Astrocyte (in vitro differentiated cells and primary cell): ENCODE data around the gene PNKD. TPM values are rescaled to one million over a fixed set of nuclear protein-coding genes. Genes with fewer than 3 reads are reported as not detected.
A peak's percentile ranks its signal among the peaks of the same experiment; 100 is the strongest.

Source experiments
- DNase-seq: peaks from one replicate; pipeline ENCODE4 v3.0.0-alpha.2; 2010; ENCODE audit warnings: low read depth
- FAIRE-seq: peaks from 2 replicates; lab custom pipeline; 2011; peaks lifted over from hg19 to GRCh38; lab: Jason Lieb, UNC
- H2AFZ ChIP-seq: 2 replicates; pipeline ENCODE4 v1.6.0; 2012; ENCODE audit warnings: low read depth, low read length, inconsistent platforms
- H3K27ac ChIP-seq: 2 replicates; pipeline ENCODE4 v1.5.1; 2011; ENCODE audit warnings: low read depth, low read length, inconsistent platforms
- H3K27me3 ChIP-seq: 2 replicates; pipeline ENCODE4 v1.6.0; 2011; ENCODE audit warnings: low read length, inconsistent platforms; ENCODE audit not compliant: insufficient read depth
- H3K36me3 ChIP-seq: 2 replicates; pipeline ENCODE4 v1.5.1; 2011; ENCODE audit warnings: low read length, inconsistent platforms; ENCODE audit not compliant: insufficient read depth
- H3K4me1 ChIP-seq: 2 replicates; pipeline ENCODE4 v1.5.1; 2011; ENCODE audit warnings: low read length, inconsistent platforms; ENCODE audit not compliant: insufficient read depth
- H3K4me2 ChIP-seq: 2 replicates; pipeline ENCODE4 v1.6.0; 2012; ENCODE audit warnings: low read length, inconsistent platforms
- H3K4me3 ChIP-seq: 2 replicates; pipeline ENCODE4 v1.5.1; 2011; ENCODE audit warnings: low read depth, mild to moderate bottlenecking, low read length, inconsistent platforms; ENCODE audit not compliant: insufficient read depth
- H3K79me2 ChIP-seq: 2 replicates; pipeline ENCODE4 v1.6.0; 2012; ENCODE audit warnings: mild to moderate bottlenecking, low read length, inconsistent platforms; ENCODE audit not compliant: insufficient read depth
- H3K9ac ChIP-seq: 2 replicates; pipeline ENCODE4 v1.6.0; 2012; ENCODE audit warnings: mild to moderate bottlenecking, low read length, inconsistent platforms
- H3K9me3 ChIP-seq: 2 replicates; pipeline ENCODE4 v1.5.1; 2012; ENCODE audit warnings: low read depth, mild to moderate bottlenecking, low read length, inconsistent platforms; ENCODE audit not compliant: insufficient read depth
- H4K20me1 ChIP-seq: 2 replicates; pipeline ENCODE4 v1.6.0; 2012; ENCODE audit warnings: low read length, inconsistent platforms; ENCODE audit not compliant: insufficient read depth
- H3K27ac Mint-ChIP-seq: one replicate; pipeline ENCODE4 v1.8.0; 2021; ENCODE audit warnings: mild to moderate bottlenecking, mixed read lengths; ENCODE audit not compliant: unreplicated experiment
- H3K27me3 Mint-ChIP-seq: one replicate; pipeline ENCODE4 v1.8.0; 2021; ENCODE audit warnings: low read depth, mixed read lengths; ENCODE audit not compliant: unreplicated experiment
- H3K36me3 Mint-ChIP-seq: one replicate; pipeline ENCODE4 v1.8.0; 2021; ENCODE audit warnings: low read depth, mixed read lengths; ENCODE audit not compliant: unreplicated experiment
- H3K4me1 Mint-ChIP-seq: one replicate; pipeline ENCODE4 v1.8.0; 2021; ENCODE audit warnings: low read depth, mixed read lengths; ENCODE audit not compliant: unreplicated experiment
- H3K4me3 Mint-ChIP-seq: one replicate; pipeline ENCODE4 v1.8.0; 2021; ENCODE audit warnings: mild to moderate bottlenecking, moderate library complexity, mixed read lengths; ENCODE audit not compliant: unreplicated experiment
- H3K9me3 Mint-ChIP-seq: one replicate; pipeline ENCODE4 v1.8.0; 2021; ENCODE audit warnings: mild to moderate bottlenecking, mixed read lengths; ENCODE audit not compliant: unreplicated experiment
- EZH2 ChIP-seq: IDR thresholded peaks from 2 replicates; pipeline ENCODE4 v1.6.1; 2012; ENCODE audit warnings: mild to moderate bottlenecking, low read length, inconsistent platforms; ENCODE audit not compliant: insufficient read depth
- total RNA-seq: library from RNA; stranded (reverse); gene quantifications from 2 replicates; pipeline ENCODE4 v1.2.1, GENCODE V29; 2021
- TF ChIP-seq, protein P1 (sequence below): IDR thresholded peaks from 2 replicates; pipeline ENCODE4 v1.5.1; 2011; ENCODE audit warnings: low read depth, mild to moderate bottlenecking, inconsistent platforms, low read length, moderate library complexity; ENCODE audit not compliant: insufficient read depth

PNKD gene
- total RNA-seq, 1 donor from 2014 or later: 40.9 TPM

DNA sequence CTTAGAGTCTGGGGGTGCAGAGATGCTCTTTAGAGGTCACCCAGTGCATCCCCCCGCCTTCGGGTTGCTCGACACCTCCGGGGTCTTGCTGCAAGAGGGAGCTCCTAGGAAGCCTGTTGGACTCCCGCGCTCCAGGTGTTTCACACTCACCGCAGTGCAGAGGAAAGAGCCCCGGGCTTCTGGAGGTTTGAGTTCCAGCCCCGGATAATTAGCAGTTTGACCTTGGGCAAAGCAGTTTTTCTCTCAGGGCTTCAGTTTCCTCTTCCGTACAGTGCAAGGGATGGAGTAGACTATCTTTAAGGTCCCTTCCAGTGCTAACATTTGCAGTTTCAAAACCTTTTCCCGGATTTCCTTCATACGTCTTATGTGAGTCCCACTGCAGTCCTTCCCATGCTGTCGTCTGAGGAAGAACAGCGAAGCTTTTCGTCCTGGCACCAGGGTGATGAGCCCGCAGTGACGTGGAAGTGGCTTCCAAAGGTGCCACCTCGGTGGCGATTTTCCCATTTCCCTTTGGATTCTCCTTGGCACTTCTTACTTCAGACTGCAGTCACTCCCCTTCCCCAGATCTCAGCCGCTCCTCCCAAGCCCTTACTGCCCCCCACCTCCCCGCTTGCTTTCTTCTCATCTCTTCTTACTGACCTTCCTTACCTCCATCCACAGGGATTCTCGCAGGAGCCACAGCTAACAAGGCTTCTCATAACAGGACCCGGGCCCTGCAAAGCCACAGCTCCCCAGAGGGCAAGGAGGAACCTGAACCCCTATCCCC is 585 bp downstream of the PNKD start:
- peak overlapping the region; percentile 98 for H3K4me3 Mint-ChIP-seq
- H2AFZ ChIP-seq: peak overlapping the region; percentile 81
- peak overlapping the region; percentile 85 for H3K27ac Mint-ChIP-seq
- TF ChIP-seq, protein P1, sequence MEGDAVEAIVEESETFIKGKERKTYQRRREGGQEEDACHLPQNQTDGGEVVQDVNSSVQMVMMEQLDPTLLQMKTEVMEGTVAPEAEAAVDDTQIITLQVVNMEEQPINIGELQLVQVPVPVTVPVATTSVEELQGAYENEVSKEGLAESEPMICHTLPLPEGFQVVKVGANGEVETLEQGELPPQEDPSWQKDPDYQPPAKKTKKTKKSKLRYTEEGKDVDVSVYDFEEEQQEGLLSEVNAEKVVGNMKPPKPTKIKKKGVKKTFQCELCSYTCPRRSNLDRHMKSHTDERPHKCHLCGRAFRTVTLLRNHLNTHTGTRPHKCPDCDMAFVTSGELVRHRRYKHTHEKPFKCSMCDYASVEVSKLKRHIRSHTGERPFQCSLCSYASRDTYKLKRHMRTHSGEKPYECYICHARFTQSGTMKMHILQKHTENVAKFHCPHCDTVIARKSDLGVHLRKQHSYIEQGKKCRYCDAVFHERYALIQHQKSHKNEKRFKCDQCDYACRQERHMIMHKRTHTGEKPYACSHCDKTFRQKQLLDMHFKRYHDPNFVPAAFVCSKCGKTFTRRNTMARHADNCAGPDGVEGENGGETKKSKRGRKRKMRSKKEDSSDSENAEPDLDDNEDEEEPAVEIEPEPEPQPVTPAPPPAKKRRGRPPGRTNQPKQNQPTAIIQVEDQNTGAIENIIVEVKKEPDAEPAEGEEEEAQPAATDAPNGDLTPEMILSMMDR: no peak
- no peak for TF ChIP-seq EZH2
- H3K4me2 ChIP-seq: peak overlapping the region; percentile 87
- FAIRE-seq (no peak), DNase-seq (no peak)
- H3K79me2 ChIP-seq: peaks cover 37% of the 10 kb centered on the region
- peaks cover 10% of the 10 kb centered on the region for H3K4me1 Mint-ChIP-seq
- peak overlapping the region; percentile 11 for H3K27ac ChIP-seq
- H3K9me3 Mint-ChIP-seq: no peaks in the 10 kb centered on the region
- H3K4me1 ChIP-seq: peaks cover 17% of the 10 kb centered on the region
- peak overlapping the region; percentile 86 for H3K9ac ChIP-seq
- no peaks in the 10 kb centered on the region for H3K27me3 ChIP-seq
- peaks cover 34% of the 10 kb centered on the region for H3K36me3 ChIP-seq
- H3K9me3 ChIP-seq: no peaks in the 10 kb centered on the region
- peaks cover 26% of the 10 kb centered on the region for H4K20me1 ChIP-seq
- H3K4me3 ChIP-seq: peak overlapping the region; percentile 73
- H3K27me3 Mint-ChIP-seq: no peaks in the 10 kb centered on the region
- peaks cover 18% of the 10 kb centered on the region for H3K36me3 Mint-ChIP-seq

DNA sequence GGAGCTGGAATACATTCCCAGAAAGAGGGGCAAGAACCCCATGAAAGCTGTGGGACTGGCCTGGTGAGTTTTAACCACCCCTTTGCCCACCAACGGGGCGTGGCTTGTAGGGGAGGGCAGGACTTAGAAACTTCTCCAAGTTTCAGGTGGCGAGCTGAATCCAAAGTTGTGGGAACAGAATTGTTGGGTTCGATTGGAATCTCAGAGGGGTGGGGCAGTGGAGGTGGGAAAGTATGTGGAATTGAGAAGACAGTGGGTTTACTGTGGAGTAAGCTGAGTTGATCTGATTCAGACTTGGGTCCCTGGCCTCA is 1.1 kb downstream of the PNKD start:
- Histone ChIP-seq H3K79me2 (peaks cover 37% of the 10 kb centered on the region), H3K36me3 (peaks cover 32% of the 10 kb centered on the region), H3K4me3 (peak overlapping the region; percentile 73), H3K4me1 (peaks cover 17% of the 10 kb centered on the region), H3K27me3 (no peaks in the 10 kb centered on the region), H2AFZ (no peak overlapping the region), H3K9me3 (no peaks in the 10 kb centered on the region), H4K20me1 (peaks cover 21% of the 10 kb centered on the region), H3K27ac (no peak overlapping the region), H3K4me2 (peak overlapping the region; percentile 87), H3K9ac (peak overlapping the region; percentile 86)
- H3K4me3 Mint-ChIP-seq: peak overlapping the region; percentile 98
- peak overlapping the region; percentile 1 for H3K27ac Mint-ChIP-seq
- no peak for TF ChIP-seq EZH2
- TF ChIP-seq, protein P1: no peak
- DNase-seq (no peak), FAIRE-seq (no peak)
- H3K36me3 Mint-ChIP-seq: peaks cover 15% of the 10 kb centered on the region
- H3K27me3 Mint-ChIP-seq: no peaks in the 10 kb centered on the region
- H3K9me3 Mint-ChIP-seq: no peaks in the 10 kb centered on the region
- H3K4me1 Mint-ChIP-seq: peaks cover 12% of the 10 kb centered on the region
